Heart right ventricle (tissue), 16 donors: ENCODE results near the gene GRIK2. TPM values are rescaled to one million over a fixed set of nuclear protein-coding genes. Genes with fewer than 3 reads are reported as not detected.

Experiments
- ATAC-seq, 8 donors: fragments of 200-7000 bp; cut with Tn5 transposase; one replicate each; pipeline ENCODE4 v1.9.1; 2020; ENCODE audit warnings: mild to moderate bottlenecking in 8 of 8, moderate library complexity in 8 of 8, moderate number of reproducible peaks in 1 of 8
- DNase-seq, 2 donors: peaks; one replicate each; pipeline ENCODE4 v3.0.0-alpha.2; 2020
- H3K27ac ChIP-seq, 10 donors: fragments of 200-600 bp; sonication (generic) in 2 of 10; one replicate each; pipeline versions ENCODE4 v1.5.0 to v1.8.0; 2020 to 2022; ENCODE audit warnings: mild to moderate bottlenecking in 3 of 10
- H3K27me3 ChIP-seq, 7 donors: fragments of 200-600 bp; one replicate each; pipeline ENCODE4 v1.8.0; 2021 to 2022; ENCODE audit warnings: mild to moderate bottlenecking in 2 of 7
- H3K36me3 ChIP-seq, 9 donors: fragments of 200-600 bp; sonication (generic) in 1 of 9; one replicate each; pipeline versions ENCODE4 v1.5.0 to v1.8.0; 2020 to 2022; ENCODE audit warnings: mild to moderate bottlenecking in 2 of 9
- H3K4me1 ChIP-seq, 9 donors: fragments of 200-600 bp; sonication (generic) in 1 of 9; one replicate each; pipeline versions ENCODE4 v1.5.0 to v1.8.0; 2020 to 2022; ENCODE audit warnings: mild to moderate bottlenecking in 4 of 9
- H3K4me3 ChIP-seq, 10 donors: fragments of 200-600 bp; sonication (generic) in 2 of 10; one replicate each; pipeline versions ENCODE4 v1.5.0 to v1.8.0; 2020 to 2022; ENCODE audit warnings: mild to moderate bottlenecking in 7 of 10, moderate library complexity in 2 of 10
- H3K9me3 ChIP-seq, 11 donors: fragments of 200-600 bp in 10 of 11; sonication (generic) in 2 of 11; one replicate each; pipeline versions ENCODE4 v1.5.0 to v1.8.0; 2013 to 2022; ENCODE audit warnings: mild to moderate bottlenecking in 2 of 11, control low read depth in 1 of 11, moderate library complexity in 1 of 11
- CTCF ChIP-seq, 9 donors: fragments of 200-600 bp; sonication (generic) in 2 of 9; IDR thresholded peaks; one replicate each; pipeline versions ENCODE4 v1.5.0 to v1.8.0; 2021 to 2022; ENCODE audit warnings: antibody characterized with exemption in 9 of 9, mild to moderate bottlenecking in 5 of 9, moderate library complexity in 1 of 9
- WGBS, 2 donors: extraction: QIAGEN DNeasy Blood & Tissue Kit; methylation state at CpG; one replicate each; pipeline ENCODE4 v1.1.7; 2013; ENCODE audit warnings: inconsistent platforms in 1 of 2; 5-methylcytosine and 5-hydroxymethylcytosine counted together
- intact Hi-C, 10 donors: fragments of 100-400 bp; cut with DNase I; formaldehyde crosslinking; loops; one replicate each; pipeline versions ENCODE4 v1.11.1 to v1.14.2; 2022
- polyA plus RNA-seq, 2 donors: library from polyadenylated mRNA; stranded (reverse); fragments of 200-250 nt; gene quantifications; one replicate each; pipeline ENCODE4 v1.2.3, GENCODE V29; 2013
- total RNA-seq, 10 donors: library from RNA; stranded (reverse); fragmentation: NEBNext Ultra II Directional in 3 of 10; extraction: Animal tissue kit (Norgen Biotek cat#: 25700) in 3 of 10; gene quantifications; one replicate each; pipeline versions ENCODE4 v1.2.1 to v1.2.4, GENCODE V29; 2021 to 2023
- donor health status: Arrhythmogenic right ventricular cardiomyopathy.
- donor health status: ischemic (EF 13 %, LVEDD 7.1; RV severe dilation, severe dysfunction).
- donor health status: healthy with polysubstance abuse.
- donor health status: DM: no; HTN: yes; CAD: no.
- donor health status: DM: no; HTN: no; CAD: no.
- donor health status: ischemic (EF 25% LVEDD 6.9; RV normal size, moderate dysfunction).
- donor health status: ischemic (EF 25% LVEDD 5.7; RV mildly dilated, moderate dysfunction).
- donor health status: healthy.
- donor health status: DM: yes; HTN: yes; CAD: no.
- donor health status: Ischemic cardiomyopathy.
- donor health status: ischemic (EF 35%, LVEDD 5.7; RV mildly dilated, moderate dysfunction).
- donor health status: nonischemic (EF 11% LVEDD 7.7; RV severe dilation, severe dysfunction).
- donor health status: DM: yes; HTN: yes; CAD: no.
- donor health status: PGD.
- donor health status: ischemic (EF 29% LVEDD 5.4; RV normal size, mild dysfunction).
- donor health status: nonischemic (EF 23%, LVEDD 6.1; RV moderate dilation, normal function).

The GRIK2 gene
- total and polyA plus RNA-seq, 12 donors, result 0.13 to 7.0 (median 2.5) TPM

- Histone ChIP-seq H3K9me3 (no peaks in the 10 kb centered on the region), H3K36me3 (no peaks in the 10 kb centered on the region), H3K4me1 (no peaks in the 10 kb centered on the region), H3K27me3 (no peaks in the 10 kb centered on the region), H3K4me3 (no peak overlapping the region), H3K27ac (no peak overlapping the region)
- ATAC-seq (no peak), DNase-seq (no peak)
- TF ChIP-seq CTCF (IDR thresholded peaks at IDR 0.05), result no peak
- intact Hi-C loops, result no loop called here
- 91 to 93% methylated on average over 1 of the region's 1 CpG for WGBS, 2 donors
Observed at GRCh38 chr6:101935732-101936131, 542.2 kb downstream of the GRIK2 start.

DNA sequence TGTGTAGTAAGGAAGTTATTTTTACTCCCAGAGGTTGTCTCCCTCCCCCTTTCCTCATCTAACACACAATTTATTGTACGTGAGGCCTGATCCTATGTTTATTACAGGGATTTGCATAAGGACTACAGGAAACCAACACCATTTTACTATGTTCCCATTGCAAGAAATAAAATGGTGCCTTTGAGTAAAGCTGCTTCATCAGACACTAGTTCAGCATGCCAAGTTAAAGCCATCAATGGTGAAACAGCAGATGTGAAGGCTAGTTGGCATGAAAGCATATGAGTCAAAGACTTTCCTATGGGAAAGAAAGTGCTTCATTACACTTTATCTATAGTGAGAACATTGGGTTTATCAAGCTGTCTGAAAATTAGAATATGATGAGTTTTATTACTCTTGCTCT, 543.0 kb downstream of the GRIK2 start:
- WGBS, 2 donors, result 59 to 66% methylated on average over 1 of the region's 1 CpG
- H3K4me1 ChIP-seq, result no peaks in the 10 kb centered on the region
- no peak for TF ChIP-seq CTCF (IDR thresholded peaks at IDR 0.05)
- H3K4me3 ChIP-seq, result no peak overlapping the region
- intact Hi-C loops, result no loop called here
- no peaks in the 10 kb centered on the region for H3K27me3 ChIP-seq
- H3K27ac ChIP-seq, result no peak overlapping the region
- H3K9me3 ChIP-seq, result no peaks in the 10 kb centered on the region
- DNase-seq (no peak), ATAC-seq (no peak)
- H3K36me3 ChIP-seq, result no peaks in the 10 kb centered on the region

GRCh38 chr6:101937108-101937507, 543.6 kb downstream of the GRIK2 start:
- Histone ChIP-seq H3K4me1 (no peaks in the 10 kb centered on the region), H3K36me3 (no peaks in the 10 kb centered on the region), H3K4me3 (no peak overlapping the region), H3K9me3 (no peaks in the 10 kb centered on the region), H3K27me3 (no peaks in the 10 kb centered on the region), H3K27ac (no peak overlapping the region)
- WGBS, 2 donors, result 83 to 90% methylated on average over 1 of the region's 1 CpG
- DNase-seq (no peak), ATAC-seq (no peak)
- intact Hi-C loops, result no loop called here
- TF ChIP-seq CTCF (IDR thresholded peaks at IDR 0.05), result no peak

DNA sequence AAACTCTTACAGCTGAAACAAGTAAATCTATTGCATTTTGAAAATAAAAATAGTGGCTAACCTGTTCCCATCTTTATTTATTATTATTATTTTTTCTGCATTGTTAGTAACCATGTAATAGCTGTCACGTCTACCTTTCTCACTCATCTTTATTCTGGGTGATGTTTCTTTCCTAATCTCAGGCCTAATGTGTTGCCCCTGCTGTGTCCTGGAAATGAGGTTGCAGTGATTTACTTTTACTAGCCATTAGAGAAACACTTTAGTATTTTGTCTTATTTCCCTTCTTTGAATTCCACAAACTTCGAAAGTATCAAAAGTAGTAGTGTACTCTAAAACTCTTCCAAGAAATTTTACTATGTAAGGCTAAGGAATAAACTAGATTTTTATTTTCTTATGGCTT, 546.9 kb downstream of the GRIK2 start:
- Histone ChIP-seq H3K36me3 (no peaks in the 10 kb centered on the region), H3K4me3 (no peak overlapping the region), H3K27ac (no peak overlapping the region), H3K9me3 (peaks cover 0 to 12% (median 0%) of the 10 kb centered on the region in 11 donors), H3K27me3 (no peaks in the 10 kb centered on the region), H3K4me1 (no peaks in the 10 kb centered on the region)
- WGBS, 2 donors, result 79 to 82% methylated on average over 2 of the region's 2 CpGs
- intact Hi-C loops, result no loop called here
- no peak for ATAC-seq
- DNase-seq, result no peak
- no peak for TF ChIP-seq CTCF (IDR thresholded peaks at IDR 0.05)

DNA sequence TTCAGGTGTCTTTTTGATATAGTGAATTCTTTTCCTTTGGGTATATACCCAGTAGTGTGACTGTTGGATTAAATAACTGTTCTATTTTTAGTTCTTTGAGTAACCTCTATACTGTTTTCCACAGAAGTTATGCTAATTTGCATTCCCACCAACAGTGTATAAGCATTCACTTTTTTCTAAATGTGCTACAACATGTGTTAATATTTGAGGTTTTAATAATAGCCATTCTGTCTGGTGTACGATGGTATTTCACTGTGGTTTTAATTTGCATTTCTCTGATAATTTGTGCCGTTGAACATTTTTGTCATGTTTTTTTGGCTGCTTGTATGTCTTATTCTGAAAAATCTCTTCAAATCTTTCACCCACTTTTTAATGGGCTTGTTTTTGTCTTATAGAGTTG, 563.5 kb downstream of the GRIK2 start:
- Histone ChIP-seq H3K4me3 (no peak overlapping the region), H3K36me3 (no peaks in the 10 kb centered on the region), H3K9me3 (peaks cover 0 to 31% (median 0%) of the 10 kb centered on the region in 11 donors), H3K27me3 (no peaks in the 10 kb centered on the region), H3K27ac (no peak overlapping the region), H3K4me1 (no peaks in the 10 kb centered on the region)
- WGBS, 2 donors, result 66 to 89% methylated on average over 2 of the region's 2 CpGs
- DNase-seq (no peak), ATAC-seq (no peak)
- TF ChIP-seq CTCF (IDR thresholded peaks at IDR 0.05), result no peak
- intact Hi-C loops, result no loop called here
